K562 (cell line): ENCODE measurements around the gene SYN1. TPM values are rescaled to one million over a fixed set of nuclear protein-coding genes. Genes with fewer than 3 reads are reported as not detected.

Experiments
- BRF1 ChIP-seq: IDR thresholded peaks from 3 replicates; pipeline ENCODE4 v1.6.1; 2011; ENCODE audit warnings: borderline replicate concordance, mild to moderate bottlenecking; ENCODE audit not compliant: insufficient read length; ENCODE audit errors: extremely low read depth
- CCNT2 ChIP-seq: IDR thresholded peaks from 2 replicates; pipeline ENCODE4 v1.6.1; 2011; ENCODE audit warnings: borderline replicate concordance, low read depth, mild to moderate bottlenecking, moderate library complexity, mixed read lengths, low read length; ENCODE audit not compliant: insufficient read length; ENCODE audit errors: extremely low read depth
- CEBPG ChIP-seq, 3 experiments: fragments of 200-800 bp in 1 of 3; sonication (Bioruptor generic) in 1 of 3; sonication (generic) in 1 of 3; formaldehyde crosslinking in 1 of 3; IDR thresholded peaks in 2 of 3; conservative IDR thresholded peaks in 1 of 3; 2 replicates each; pipeline versions ENCODE4 v1.6.1 to v1.8.0; 2016 to 2022; ENCODE audit warnings: missing compliant biosample characterization in 2 of 3, missing genetic modification characterization in 2 of 3, mild to moderate bottlenecking in 1 of 3, missing genetic modification reagents in 1 of 3
- ETV6 ChIP-seq, 3 experiments: fragments of 150-350 bp in 1 of 3; sonication (generic) in 1 of 3; formaldehyde crosslinking in 1 of 3; IDR thresholded peaks; 2 replicates each; pipeline versions ENCODE4 v1.6.1 to v1.8.0; 2014 to 2022; ENCODE audit warnings: borderline replicate concordance in 2 of 3, low read depth in 2 of 3, antibody characterized with exemption in 1 of 3, low read length in 1 of 3, mild to moderate bottlenecking in 1 of 3, missing genetic modification reagents in 1 of 3
- HMBOX1 ChIP-seq: sonication (generic); IDR thresholded peaks from 2 replicates; pipeline ENCODE4 v1.6.1; 2016
- KLF13 ChIP-seq: fragments of 450-650 bp; IDR thresholded peaks from 2 replicates; pipeline ENCODE4 v1.6.1; 2016; ENCODE audit warnings: missing genetic modification characterization, low read depth, mild to moderate bottlenecking, missing compliant biosample characterization, moderate library complexity, borderline replicate concordance
- MED1 ChIP-seq: sonication (generic); formaldehyde crosslinking; IDR thresholded peaks from 2 replicates; pipeline ENCODE4 v1.8.1; 2023; ENCODE audit warnings: missing genetic modification reagents, borderline replicate concordance
- NCOA6 ChIP-seq: fragments of 450-650 bp; IDR thresholded peaks from 2 replicates; pipeline ENCODE4 v1.6.1; 2017; ENCODE audit warnings: mild to moderate bottlenecking
- NEUROD1 ChIP-seq: fragments of 150-350 bp; IDR thresholded peaks from 2 replicates; pipeline ENCODE4 v1.6.1; 2014; ENCODE audit warnings: borderline replicate concordance, low read length, low read depth; ENCODE audit not compliant: partially characterized antibody
- RAD51 ChIP-seq: fragments of 450-650 bp; IDR thresholded peaks from 2 replicates; pipeline ENCODE4 v1.7.1; 2016; ENCODE audit warnings: low read depth, mild to moderate bottlenecking, borderline replicate concordance
- RB1 ChIP-seq: fragments of 450-650 bp; IDR thresholded peaks from 2 replicates; pipeline ENCODE4 v1.6.1; 2017; ENCODE audit warnings: low read depth, mild to moderate bottlenecking
- RBFOX2 ChIP-seq: fragments of 200-400 bp; formaldehyde crosslinking; IDR thresholded peaks from 2 replicates; pipeline ENCODE4 v1.6.1; 2017; ENCODE audit warnings: low read depth, mild to moderate bottlenecking, low read length, moderate library complexity
- SP1 ChIP-seq: sonication (generic); formaldehyde crosslinking; IDR thresholded peaks from 2 replicates; pipeline ENCODE4 v1.8.1; 2022; ENCODE audit warnings: mild to moderate bottlenecking, missing genetic modification reagents
- SRSF7 ChIP-seq: fragments of 200-400 bp; formaldehyde crosslinking; optimal IDR thresholded peaks from 2 replicates; pipeline ENCODE3; 2017; ENCODE audit warnings: mild to moderate bottlenecking, low read depth, low read length
- TAF15 ChIP-seq: fragments of 200-400 bp; formaldehyde crosslinking; IDR thresholded peaks from 2 replicates; pipeline ENCODE4 v1.6.1; 2017; ENCODE audit warnings: mild to moderate bottlenecking, low read depth, low read length, moderate library complexity
- TCF15 ChIP-seq: fragments of 250-450 bp; sonication (Bioruptor Pico); IDR thresholded peaks from 2 replicates; pipeline ENCODE4 v1.8.0; 2022; ENCODE audit warnings: moderate library complexity, mild to moderate bottlenecking, inconsistent platforms
- TRIM28 ChIP-seq: fragments of 450-650 bp; IDR thresholded peaks from 2 replicates; pipeline ENCODE4 v1.6.1; 2017
- ZBTB12 ChIP-seq: fragments of 250-450 bp; sonication (Bioruptor Pico); IDR thresholded peaks from 2 replicates; pipeline ENCODE4 v1.4.0; 2020
- ZNF217 ChIP-seq: sonication (generic); formaldehyde crosslinking; IDR thresholded peaks from 2 replicates; pipeline ENCODE4 v1.8.0; 2022; ENCODE audit warnings: mild to moderate bottlenecking, missing genetic modification reagents
- ZNF592 ChIP-seq: fragments of 450-650 bp; IDR thresholded peaks from 2 replicates; pipeline ENCODE4 v1.6.1; 2017; ENCODE audit warnings: antibody characterized with exemption, mild to moderate bottlenecking
- ZNF766 ChIP-seq: fragments of 200-800 bp; sonication (Bioruptor generic); conservative IDR thresholded peaks from 2 replicates; pipeline ENCODE4 v1.6.1; 2016; ENCODE audit warnings: missing genetic modification characterization, missing compliant biosample characterization
- polyA plus RNA-seq, 8 experiments: library from polyadenylated mRNA; depleted of rRNA in 4 of 8; stranded (reverse) in 5 of 8; unstranded in 3 of 8; fragments of >200 nt; fragmentation: Nextera tagmentation in 2 of 8; fragmentation: Illumina TruSeq in 1 of 8; extraction: Ambion mirVana in 2 of 8; extraction: Trizol in 1 of 8; gene quantifications; 2 replicates each; pipeline versions ENCODE4 v1.2.1 to v1.2.3, GENCODE V29; 2011 to 2014; ENCODE audit warnings: inconsistent platforms in 1 of 8, missing spikeins in 1 of 8
- total RNA-seq, 7 experiments: library from RNA; depleted of rRNA in 6 of 7; stranded (reverse); fragments of >200 nt in 6 of 7; fragmentation: Illumina TruSeq in 2 of 7; extraction: Trizol in 2 of 7; gene quantifications; 2 replicates each; pipeline versions ENCODE4 v1.2.1 to v1.2.3, GENCODE V29; 2011 to 2021; ENCODE audit warnings: low replicate concordance in 1 of 7

The SYN1 gene
- total and polyA plus RNA-seq, 9 of the 15 experiments (the other 6 are each of a cell fraction or from before 2014, with no cell fraction given): 0.01 to 0.28 (median 0.18) TPM; not detected in 2

- no peak; the same call in 1 of the 2 replicates for TF ChIP-seq HMBOX1
- TF ChIP-seq ZNF592: peak; percentile 69; the same call in 1 of the 2 replicates
- TF ChIP-seq ZNF766 (CRISPR knock-in tag): peak; percentile 30; the same call in 1 of the 2 replicates
- no peak for TF ChIP-seq SRSF7
- no peak for TF ChIP-seq NCOA6
- no peak for TF ChIP-seq ETV6 (IDR thresholded peaks at IDR 0.05; ENCODE audit: borderline replicate concordance in 1 of 2, low read depth in 2 of 2, low read length in 1 of 2)
- TF ChIP-seq ETV6 (CRISPR knock-in tag; IDR thresholded peaks at IDR 0.05; ENCODE audit: borderline replicate concordance): no peak
- TF ChIP-seq ZNF217 (CRISPR knock-in tag): no peak
- peak; percentile 92 for TF ChIP-seq CEBPG (CRISPR knock-in tag; IDR thresholded peaks at IDR 0.05)
- peak; percentile 32 to 96; a peak in 3 of 4 replicates for TF ChIP-seq CEBPG (tag; conservative IDR thresholded peaks at IDR 0.05 in 1 of 2, IDR thresholded peaks at IDR 0.05 in 1 of 2)
- TF ChIP-seq SP1: no peak
- no peak for TF ChIP-seq RAD51
- TF ChIP-seq CCNT2: no peak
- TF ChIP-seq KLF13 (tag): no peak
- peak; percentile 57 for TF ChIP-seq NEUROD1
- TF ChIP-seq TCF15 (CRISPR knock-in tag): no peak
- no peak for TF ChIP-seq MED1 (CRISPR knock-in tag)
- TF ChIP-seq ZBTB12 (CRISPR knock-in tag): no peak
- no peak for TF ChIP-seq TRIM28
- TF ChIP-seq RB1: no peak
- no peak for TF ChIP-seq BRF1
- no peak; the same call in 1 of the 2 replicates for TF ChIP-seq RBFOX2
- no peak for TF ChIP-seq TAF15
Observed at GRCh38 chrX:47563801-47564315, 55.8 kb downstream of the SYN1 start (continued).
